Measurements from ENCODE around the gene PBRM1. TPM values are rescaled to one million over a fixed set of nuclear protein-coding genes. Genes with fewer than 3 reads are reported as not detected.

The PBRM1 gene
- polyA plus RNA-seq, 1 experiment = 16.5 TPM

DNA sequence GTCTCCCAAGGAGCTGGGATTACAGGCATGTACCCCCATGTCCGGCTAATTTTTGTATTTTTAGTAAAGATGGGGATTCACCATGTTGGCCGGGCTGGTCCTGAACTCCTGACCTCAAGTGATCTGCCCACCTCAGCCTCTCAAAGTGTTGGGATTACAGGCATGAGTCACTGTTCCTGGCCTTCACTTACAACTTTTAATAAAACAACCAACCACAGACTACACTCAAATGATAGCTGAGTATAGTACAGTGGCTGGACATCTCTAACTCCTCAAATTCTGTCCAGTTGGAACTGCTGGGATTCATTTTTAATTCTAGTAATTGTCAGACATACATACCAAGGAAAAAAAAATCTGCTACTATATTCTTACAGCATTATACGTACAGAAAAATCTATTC is 71.0 kb downstream of the PBRM1 start:
- Histone ChIP-seq H3K4me3 (ENCODE audit: low read depth, low read length) (no peak overlapping the region), H3K27me3 (ENCODE audit: control insufficient read depth, insufficient read depth, low read length) (no peaks in the 10 kb centered on the region), H3K36me3 (ENCODE audit: control insufficient read depth, insufficient read depth, low read length) (peaks cover 4% of the 10 kb centered on the region)
- TF ChIP-seq, protein P1, sequence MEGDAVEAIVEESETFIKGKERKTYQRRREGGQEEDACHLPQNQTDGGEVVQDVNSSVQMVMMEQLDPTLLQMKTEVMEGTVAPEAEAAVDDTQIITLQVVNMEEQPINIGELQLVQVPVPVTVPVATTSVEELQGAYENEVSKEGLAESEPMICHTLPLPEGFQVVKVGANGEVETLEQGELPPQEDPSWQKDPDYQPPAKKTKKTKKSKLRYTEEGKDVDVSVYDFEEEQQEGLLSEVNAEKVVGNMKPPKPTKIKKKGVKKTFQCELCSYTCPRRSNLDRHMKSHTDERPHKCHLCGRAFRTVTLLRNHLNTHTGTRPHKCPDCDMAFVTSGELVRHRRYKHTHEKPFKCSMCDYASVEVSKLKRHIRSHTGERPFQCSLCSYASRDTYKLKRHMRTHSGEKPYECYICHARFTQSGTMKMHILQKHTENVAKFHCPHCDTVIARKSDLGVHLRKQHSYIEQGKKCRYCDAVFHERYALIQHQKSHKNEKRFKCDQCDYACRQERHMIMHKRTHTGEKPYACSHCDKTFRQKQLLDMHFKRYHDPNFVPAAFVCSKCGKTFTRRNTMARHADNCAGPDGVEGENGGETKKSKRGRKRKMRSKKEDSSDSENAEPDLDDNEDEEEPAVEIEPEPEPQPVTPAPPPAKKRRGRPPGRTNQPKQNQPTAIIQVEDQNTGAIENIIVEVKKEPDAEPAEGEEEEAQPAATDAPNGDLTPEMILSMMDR (IDR thresholded peaks at IDR 0.05; ENCODE audit: insufficient read depth, low read depth, low read length) = no peak
- no peak for DNase-seq (ENCODE audit: low read depth)
- POLR2A ChIA-PET = interaction anchor here (0.6 kb wide), 1 partner anchor 163 kb away, joined by 5 read pairs; no protein-coding TSS in a partner anchor
- CTCF ChIA-PET = no interaction called here

DNA sequence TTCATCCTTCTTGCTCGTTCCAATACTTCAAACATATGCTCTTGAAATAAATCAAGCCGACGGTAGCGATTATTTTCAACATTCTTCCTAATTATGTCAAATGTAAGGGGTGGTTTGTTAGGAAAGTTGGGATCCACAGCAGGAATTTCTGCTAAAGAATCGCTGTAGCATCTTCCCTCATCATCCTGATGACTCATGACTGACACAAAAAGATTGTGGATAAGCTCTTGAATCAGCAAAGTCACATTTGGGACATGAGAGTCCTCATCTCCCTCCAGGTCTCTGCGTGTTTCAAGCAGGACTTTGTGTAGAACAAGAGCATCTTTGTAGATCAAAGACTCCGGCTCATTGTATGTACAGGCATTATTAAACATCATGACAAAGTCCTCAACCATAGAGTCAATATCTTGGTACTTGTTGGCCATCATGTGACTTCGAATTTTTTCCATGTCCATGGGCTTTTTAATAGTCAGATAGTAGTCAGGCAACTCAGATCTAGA is 76.3 kb downstream of the PBRM1 start:
- CTCF ChIA-PET = no interaction called here
- Histone ChIP-seq H3K27me3 (ENCODE audit: control insufficient read depth, insufficient read depth, low read length) (no peaks in the 10 kb centered on the region), H3K4me3 (ENCODE audit: low read depth, low read length) (no peak overlapping the region), H3K36me3 (ENCODE audit: control insufficient read depth, insufficient read depth, low read length) (peaks cover 5% of the 10 kb centered on the region; the same call in 1 of the 2 replicates)
- POLR2A ChIA-PET = no interaction called here
- TF ChIP-seq, protein P1 (IDR thresholded peaks at IDR 0.05; ENCODE audit: insufficient read depth, low read depth, low read length) = no peak
- DNase-seq (ENCODE audit: low read depth) = no peak

DNA sequence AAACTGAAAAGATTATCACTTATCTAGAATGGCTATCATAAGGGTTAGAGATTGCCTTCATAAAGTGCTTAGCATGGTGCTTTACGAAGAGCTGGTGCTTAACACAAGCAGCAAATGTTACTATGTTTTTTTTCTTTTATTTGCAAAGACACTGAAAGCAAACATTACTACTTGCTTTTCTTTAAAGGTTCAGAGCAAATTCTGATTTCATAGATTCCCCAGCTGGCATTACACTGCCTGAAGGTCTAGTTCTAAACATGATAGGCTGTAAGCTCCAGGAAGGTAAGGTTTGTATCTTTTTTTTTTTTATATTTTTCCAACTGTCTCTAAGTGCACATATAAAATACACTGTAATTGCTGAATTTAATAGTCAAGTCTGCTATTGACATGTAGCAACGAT is 77.4 kb downstream of the PBRM1 start:
- no peaks in the 10 kb centered on the region for H3K27me3 ChIP-seq (ENCODE audit: control insufficient read depth, insufficient read depth, low read length)
- no peak for DNase-seq (ENCODE audit: low read depth)
- peaks cover 5% of the 10 kb centered on the region; the same call in 1 of the 2 replicates for H3K36me3 ChIP-seq (ENCODE audit: control insufficient read depth, insufficient read depth, low read length)
- ChIA-PET CTCF (no interaction called here), POLR2A (no interaction called here)
- no peak overlapping the region for H3K4me3 ChIP-seq (ENCODE audit: low read depth, low read length)
- TF ChIP-seq, protein P1 (IDR thresholded peaks at IDR 0.05; ENCODE audit: insufficient read depth, low read depth, low read length) = no peak

DNA sequence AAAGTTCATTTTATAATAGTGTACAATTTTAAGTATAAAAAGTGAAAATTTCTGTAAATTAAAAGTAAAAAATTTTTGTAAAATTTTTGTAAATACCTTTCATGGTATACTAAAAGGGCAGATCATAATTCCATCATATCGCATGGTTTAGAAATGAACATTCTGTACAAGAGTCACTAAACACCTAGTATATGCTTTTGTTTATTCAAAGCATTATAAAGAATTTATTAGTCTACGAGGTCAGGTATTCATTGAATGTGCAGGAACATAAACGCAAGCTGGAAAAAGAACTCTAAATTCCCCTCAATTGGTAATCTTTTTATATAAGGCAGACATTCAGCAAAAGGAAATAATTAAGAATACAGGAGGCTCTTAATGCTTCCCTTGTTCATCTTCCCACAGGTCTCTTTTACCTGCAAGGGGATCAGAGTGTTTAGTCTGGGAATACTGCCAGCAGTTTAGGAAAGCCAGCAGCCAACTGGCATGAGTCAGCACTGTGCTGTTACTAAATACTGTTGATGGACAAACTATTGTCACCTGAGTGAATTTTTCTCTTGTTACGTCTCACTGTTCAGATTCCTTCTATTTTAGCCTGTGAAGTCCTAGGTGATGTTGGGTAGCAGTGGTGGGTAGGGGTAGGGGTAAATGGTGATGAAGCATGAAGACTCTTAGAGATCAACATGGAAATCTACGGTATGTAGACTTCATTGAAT is 79.2 kb downstream of the PBRM1 start:
- Histone ChIP-seq H3K36me3 (ENCODE audit: control insufficient read depth, insufficient read depth, low read length) (peaks cover 10% of the 10 kb centered on the region), H3K4me3 (ENCODE audit: low read depth, low read length) (no peak overlapping the region), H3K27me3 (ENCODE audit: control insufficient read depth, insufficient read depth, low read length) (no peaks in the 10 kb centered on the region)
- TF ChIP-seq, protein P1 (IDR thresholded peaks at IDR 0.05; ENCODE audit: insufficient read depth, low read depth, low read length) = no peak
- CTCF ChIA-PET = no interaction called here
- peak; percentile 1 for DNase-seq (ENCODE audit: low read depth)
- POLR2A ChIA-PET = no interaction called here

DNA sequence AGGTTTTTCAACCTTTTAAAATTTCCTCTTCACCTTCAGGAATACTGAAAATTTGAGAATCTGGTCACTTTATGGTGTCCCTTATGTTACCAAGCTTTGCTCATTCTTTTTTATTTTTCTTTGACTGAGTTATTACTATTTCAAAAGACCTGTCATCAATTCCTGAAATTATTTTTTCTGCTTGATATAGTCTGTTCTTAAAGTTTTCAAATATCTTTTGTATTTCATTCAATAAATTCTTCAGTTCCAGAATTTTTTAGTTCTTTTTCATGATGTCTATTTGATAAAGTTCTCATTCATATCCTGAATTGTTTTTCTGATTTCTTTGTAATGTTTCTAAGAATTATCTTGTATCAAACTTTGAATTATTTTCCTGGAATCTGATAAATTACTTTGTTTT is 85.5 kb downstream of the PBRM1 start:
- H3K27me3 ChIP-seq (ENCODE audit: control insufficient read depth, insufficient read depth, low read length) = no peaks in the 10 kb centered on the region
- H3K36me3 ChIP-seq (ENCODE audit: control insufficient read depth, insufficient read depth, low read length) = peaks cover 14% of the 10 kb centered on the region
- DNase-seq (ENCODE audit: low read depth) = no peak
- CTCF ChIA-PET = no interaction called here
- H3K4me3 ChIP-seq (ENCODE audit: low read depth, low read length) = no peak overlapping the region
- POLR2A ChIA-PET = no interaction called here
- TF ChIP-seq, protein P1 (IDR thresholded peaks at IDR 0.05; ENCODE audit: insufficient read depth, low read depth, low read length) = no peak

Data from BJ (cell line).